ENCODE data around the gene ZNF862.

ZNF862 gene

GRCh38 chr7:149799397-149800168 lies 38.6 kb upstream of the ZNF862 start:
- peaks cover 5% of the 10 kb centered on the region; the same call in 1 of the 2 replicates for H3K27me3 ChIP-seq
- peak; percentile 74 for DNase-seq
- H3K4me1 ChIP-seq: no peaks in the 10 kb centered on the region
- peak; percentile 78 for TF ChIP-seq CTCF (IDR thresholded peaks at IDR 0.05; ENCODE audit: low read depth, low read length)
- H3K4me3 ChIP-seq (ENCODE audit: low read depth, low read length): no peak overlapping the region
- no peaks in the 10 kb centered on the region for H3K9me3 ChIP-seq
- H3K36me3 ChIP-seq: no peaks in the 10 kb centered on the region

- no peaks in the 10 kb centered on the region for H3K27me3 ChIP-seq
- no peaks in the 10 kb centered on the region for H3K9me3 ChIP-seq
- DNase-seq: no peak
- no peaks in the 10 kb centered on the region for H3K4me1 ChIP-seq
- TF ChIP-seq CTCF (IDR thresholded peaks at IDR 0.05; ENCODE audit: low read depth, low read length): no peak
- H3K4me3 ChIP-seq (ENCODE audit: low read depth, low read length): no peak overlapping the region
- no peaks in the 10 kb centered on the region for H3K36me3 ChIP-seq
These were observed 38.0 kb upstream of the ZNF862 start for GRCh38 chr7:149800169-149800555.

GRCh38 chr7:149801002-149801566 lies 37.1 kb upstream of the ZNF862 start:
- no peaks in the 10 kb centered on the region for H3K9me3 ChIP-seq
- H3K4me3 ChIP-seq (ENCODE audit: low read depth, low read length): no peak overlapping the region
- no peak for DNase-seq
- no peaks in the 10 kb centered on the region for H3K27me3 ChIP-seq
- no peaks in the 10 kb centered on the region for H3K4me1 ChIP-seq
- TF ChIP-seq CTCF (IDR thresholded peaks at IDR 0.05; ENCODE audit: low read depth, low read length): no peak
- H3K36me3 ChIP-seq: no peaks in the 10 kb centered on the region

- no peaks in the 10 kb centered on the region for H3K9me3 ChIP-seq
- no peak for TF ChIP-seq CTCF (IDR thresholded peaks at IDR 0.05; ENCODE audit: low read depth, low read length)
- H3K4me1 ChIP-seq: no peaks in the 10 kb centered on the region
- H3K4me3 ChIP-seq (ENCODE audit: low read depth, low read length): no peak overlapping the region
- no peak for DNase-seq
- H3K36me3 ChIP-seq: no peaks in the 10 kb centered on the region
- no peaks in the 10 kb centered on the region for H3K27me3 ChIP-seq
These were observed 36.4 kb upstream of the ZNF862 start for GRCh38 chr7:149801816-149802215.

GRCh38 chr7:149802966-149803365 lies 35.2 kb upstream of the ZNF862 start:
- no peak for DNase-seq
- Histone ChIP-seq H3K9me3 (no peaks in the 10 kb centered on the region), H3K4me3 (ENCODE audit: low read depth, low read length) (no peak overlapping the region), H3K27me3 (no peaks in the 10 kb centered on the region), H3K36me3 (no peaks in the 10 kb centered on the region), H3K4me1 (no peaks in the 10 kb centered on the region)
- no peak for TF ChIP-seq CTCF (IDR thresholded peaks at IDR 0.05; ENCODE audit: low read depth, low read length)

- H3K27me3 ChIP-seq: no peaks in the 10 kb centered on the region
- no peak for DNase-seq
- TF ChIP-seq CTCF (IDR thresholded peaks at IDR 0.05; ENCODE audit: low read depth, low read length): no peak
- H3K36me3 ChIP-seq: no peaks in the 10 kb centered on the region
- H3K9me3 ChIP-seq: no peaks in the 10 kb centered on the region
- no peaks in the 10 kb centered on the region for H3K4me1 ChIP-seq
- H3K4me3 ChIP-seq (ENCODE audit: low read depth, low read length): no peak overlapping the region
These were observed 34.6 kb upstream of the ZNF862 start for GRCh38 chr7:149803551-149804074.

Data from BE2C (cell line).